HPDE6-E6E7 (cell line): ENCODE measurements around the gene CARD11.
"Not testable (repeated sequence)": the region's sequence is repeated elsewhere in the genome, so short reads cannot be mapped to it uniquely, and the experiment has no call there.

Experiments used
- DNase-seq: peaks from one replicate; pipeline ENCODE4 v3.0.0; 2011; ENCODE audit warnings: missing footprints; ENCODE audit errors: extremely low spot score

CARD11 gene

GRCh38 chr7:2926120-2926895 lies 117.4 kb downstream of the CARD11 start:
- DNase-seq = no peak

GRCh38 chr7:2924866-2925840 lies 118.5 kb downstream of the CARD11 start:
- DNase-seq = no peak

DNA sequence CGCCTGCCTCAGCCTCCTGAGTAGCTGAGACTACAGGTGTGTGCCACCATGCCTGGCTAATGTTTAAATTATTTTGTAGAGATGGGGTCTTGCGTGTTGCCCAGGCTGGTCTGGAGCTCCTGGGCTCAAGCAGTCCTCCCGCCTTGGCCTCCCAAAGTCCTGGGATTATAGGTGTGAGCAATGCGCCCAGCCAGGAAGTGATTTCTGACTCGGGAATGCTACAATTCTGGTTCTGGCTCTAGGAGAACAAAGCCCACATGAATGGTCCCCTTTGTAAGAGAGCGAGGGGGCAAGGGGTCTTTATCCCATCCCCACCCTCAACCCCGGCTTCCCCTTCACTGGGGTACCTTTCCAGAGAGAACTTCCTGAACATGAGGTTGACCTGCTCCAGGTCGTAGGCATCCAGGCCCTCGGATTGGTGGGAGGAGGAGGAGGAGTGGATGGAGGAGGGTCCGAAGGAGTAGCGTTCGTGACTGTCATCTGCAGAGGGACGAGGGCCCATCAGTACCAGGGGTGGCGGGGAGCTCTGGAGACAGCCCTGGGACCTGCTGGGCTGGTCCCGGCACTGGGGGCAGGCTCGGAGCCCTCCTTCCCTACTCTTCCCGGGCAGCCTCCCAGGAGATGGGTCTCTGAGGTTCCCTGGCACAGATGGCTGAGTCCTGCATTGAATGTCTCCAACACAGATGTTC lies 119.6 kb downstream of the CARD11 start:
- DNase-seq = peak; percentile 15

GRCh38 chr7:2923291-2923781 lies 120.3 kb downstream of the CARD11 start:
- DNase-seq = no peak

GRCh38 chr7:2922866-2923265 lies 120.8 kb downstream of the CARD11 start:
- DNase-seq = no peak

DNA sequence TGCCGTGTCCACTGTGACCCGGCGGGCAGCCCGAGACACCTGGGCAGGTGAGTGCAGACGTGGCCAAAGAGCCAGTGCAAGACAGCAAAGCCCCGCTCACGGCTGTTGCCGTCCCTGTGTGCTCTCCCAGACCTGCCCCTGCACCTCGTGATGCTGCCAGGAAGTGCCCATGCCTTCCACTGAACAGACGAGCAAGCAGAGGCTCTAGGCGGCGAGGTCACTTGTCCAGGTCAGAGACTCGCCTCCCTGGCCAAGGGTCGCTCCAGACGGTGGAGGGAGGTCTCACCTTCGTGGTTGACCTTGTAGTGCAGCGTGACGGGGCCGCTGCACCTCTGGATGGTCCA lies 121.3 kb downstream of the CARD11 start:
- DNase-seq = no peak

DNA sequence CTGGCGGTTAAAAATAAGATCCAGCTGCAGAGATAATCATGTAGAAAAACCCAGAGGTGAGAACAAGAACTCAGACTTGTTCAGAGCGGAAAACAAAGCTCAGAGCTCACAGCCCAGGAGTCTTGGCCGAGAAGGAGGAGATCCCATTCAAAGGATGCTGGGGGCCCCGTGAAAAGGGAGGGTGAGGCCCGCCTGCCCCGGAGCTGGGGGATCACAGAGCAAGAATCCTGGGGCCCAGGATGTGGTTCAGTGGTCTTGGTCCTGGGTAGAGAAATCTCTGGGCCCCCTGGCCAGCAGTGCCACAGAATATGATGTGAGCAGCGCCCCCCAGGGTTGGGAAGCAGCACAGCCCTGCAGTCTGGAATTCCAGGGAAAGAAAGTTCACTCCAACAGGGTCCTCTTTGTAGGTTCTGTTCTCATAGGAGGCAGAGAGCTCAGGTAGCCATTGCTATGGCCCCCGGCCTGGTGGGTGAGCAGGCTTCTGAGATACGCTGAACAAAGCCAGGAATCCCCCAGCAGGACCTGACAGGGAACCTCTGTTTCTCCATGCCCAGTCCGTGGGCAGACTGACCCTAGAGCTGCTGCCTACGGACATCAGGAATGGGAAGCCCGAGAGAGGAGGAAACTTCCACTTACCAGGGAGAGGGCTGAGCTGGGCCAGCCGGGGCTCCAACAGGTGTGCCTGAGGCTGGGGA lies 121.9 kb downstream of the CARD11 start:
- DNase-seq = no peak

GRCh38 chr7:2920956-2921652 lies 122.6 kb downstream of the CARD11 start:
- DNase-seq = no peak

GRCh38 chr7:2920480-2920879 lies 123.2 kb downstream of the CARD11 start:
- not testable (repeated sequence) for DNase-seq

DNA sequence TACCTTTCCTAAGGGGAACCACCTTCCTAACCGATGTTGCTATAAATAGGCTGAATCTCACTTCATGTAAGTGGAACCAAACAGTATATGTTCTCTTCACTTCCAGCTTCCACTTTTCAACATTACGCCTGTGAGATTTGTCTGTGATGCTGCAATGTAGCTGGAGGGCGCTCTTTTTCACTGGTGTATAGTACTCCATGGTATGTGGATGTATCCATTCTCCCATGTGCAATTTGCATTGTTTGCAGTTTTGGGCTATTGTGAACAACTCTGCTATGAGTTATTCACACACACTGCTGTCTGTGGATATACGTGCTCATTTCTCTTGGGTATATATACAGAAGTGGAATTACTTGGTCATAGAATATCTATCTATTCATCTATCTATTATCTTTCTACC lies 123.6 kb downstream of the CARD11 start:
- DNase-seq = no peak

DNA sequence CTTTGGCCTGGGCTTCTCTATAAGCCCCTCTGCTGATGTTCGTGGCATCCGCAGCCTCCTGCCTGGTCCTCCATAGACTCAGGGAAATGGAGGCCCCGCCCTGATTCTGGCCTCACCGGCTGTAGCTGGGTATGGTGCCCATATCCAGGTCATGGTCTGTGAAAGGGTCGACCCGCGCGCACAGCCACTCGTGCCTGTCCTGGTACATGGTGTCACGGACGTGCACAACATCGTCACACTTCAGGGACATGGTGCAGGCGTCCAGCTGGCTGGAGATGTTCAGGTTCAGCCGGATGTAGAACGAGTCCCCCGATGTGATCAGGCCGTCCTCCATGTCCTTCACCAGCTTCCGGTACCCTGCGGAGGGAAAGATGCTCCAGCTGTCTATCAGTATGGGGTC lies 124.4 kb downstream of the CARD11 start:
- no peak for DNase-seq

GRCh38 chr7:2918406-2918805 lies 125.3 kb downstream of the CARD11 start:
- DNase-seq = no peak

GRCh38 chr7:2915023-2915422 lies 128.6 kb downstream of the CARD11 start:
- DNase-seq = no peak

DNA sequence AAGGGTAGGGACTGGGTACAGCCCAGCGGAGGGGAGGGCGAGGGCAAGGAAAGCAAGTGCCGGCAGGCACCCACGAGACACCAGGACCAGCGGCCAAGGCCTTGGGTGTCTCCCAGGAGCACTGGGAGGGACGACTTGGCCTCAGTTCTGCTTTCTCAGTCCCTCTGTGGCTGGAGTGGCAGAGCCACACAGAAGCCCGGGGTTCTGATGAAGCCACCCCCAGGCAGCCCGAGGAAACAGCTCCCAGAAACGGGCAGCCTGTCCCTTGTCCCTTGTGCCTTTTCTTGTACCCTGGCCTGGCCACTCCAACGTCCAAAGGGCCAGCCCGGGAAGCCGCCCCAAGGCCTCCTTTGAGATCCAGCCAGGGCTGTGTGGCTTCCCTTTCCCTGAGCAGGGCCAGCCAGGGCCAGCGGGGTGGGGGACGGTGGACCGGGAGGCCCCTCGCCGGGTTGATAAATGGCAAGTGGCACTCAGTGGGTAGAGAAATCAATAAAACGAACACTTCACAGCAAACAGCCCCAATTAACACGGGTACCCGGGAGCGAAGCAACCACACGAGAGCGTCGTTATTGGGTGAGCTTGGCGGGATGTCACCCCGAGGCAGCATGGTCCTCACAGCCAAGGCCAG lies 129.8 kb downstream of the CARD11 start:
- DNase-seq = no peak

DNA sequence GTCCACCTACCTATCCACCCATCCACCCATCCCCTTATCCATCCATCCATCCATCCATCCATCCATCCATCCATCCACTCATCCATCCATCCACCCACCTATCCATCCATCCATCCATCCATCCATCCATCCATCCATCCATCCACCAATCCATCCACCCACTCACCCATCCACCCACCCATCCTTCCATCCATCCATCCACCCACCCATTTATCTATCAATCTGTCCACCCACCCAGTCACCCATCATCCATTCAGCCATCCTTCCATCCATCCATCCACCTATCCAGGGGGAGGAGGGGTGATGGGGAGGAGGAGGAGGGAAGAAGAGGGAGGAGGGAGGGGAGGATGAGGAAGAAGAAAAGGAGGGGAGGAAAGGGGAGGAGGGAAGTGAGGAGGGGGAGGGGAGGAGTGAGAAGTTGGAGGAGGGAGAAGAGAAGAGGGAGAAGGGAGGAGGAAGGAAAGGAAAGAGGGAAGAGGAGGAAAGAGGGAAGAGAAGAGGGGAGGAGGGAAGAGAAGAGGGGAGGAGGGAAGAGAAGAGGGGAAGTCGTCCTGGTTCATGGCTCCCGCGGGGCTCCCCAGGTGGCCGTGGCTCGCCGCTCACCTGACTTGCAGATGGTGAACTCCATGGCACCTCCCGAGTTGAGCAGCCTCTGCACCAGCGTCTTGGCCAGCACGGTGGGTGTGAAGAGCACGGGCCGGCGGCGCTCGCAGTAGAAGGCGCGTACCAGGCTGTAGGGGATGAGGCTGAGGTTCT lies 130.8 kb downstream of the CARD11 start:
- DNase-seq = no peak

- DNase-seq = no peak
Observed at GRCh38 chr7:2911466-2911865, 132.2 kb downstream of the CARD11 start.

- DNase-seq = no peak
Observed at GRCh38 chr7:2909471-2910039, 134.1 kb downstream of the CARD11 start.

GRCh38 chr7:2909043-2909442 lies 134.6 kb downstream of the CARD11 start:
- no peak for DNase-seq

DNA sequence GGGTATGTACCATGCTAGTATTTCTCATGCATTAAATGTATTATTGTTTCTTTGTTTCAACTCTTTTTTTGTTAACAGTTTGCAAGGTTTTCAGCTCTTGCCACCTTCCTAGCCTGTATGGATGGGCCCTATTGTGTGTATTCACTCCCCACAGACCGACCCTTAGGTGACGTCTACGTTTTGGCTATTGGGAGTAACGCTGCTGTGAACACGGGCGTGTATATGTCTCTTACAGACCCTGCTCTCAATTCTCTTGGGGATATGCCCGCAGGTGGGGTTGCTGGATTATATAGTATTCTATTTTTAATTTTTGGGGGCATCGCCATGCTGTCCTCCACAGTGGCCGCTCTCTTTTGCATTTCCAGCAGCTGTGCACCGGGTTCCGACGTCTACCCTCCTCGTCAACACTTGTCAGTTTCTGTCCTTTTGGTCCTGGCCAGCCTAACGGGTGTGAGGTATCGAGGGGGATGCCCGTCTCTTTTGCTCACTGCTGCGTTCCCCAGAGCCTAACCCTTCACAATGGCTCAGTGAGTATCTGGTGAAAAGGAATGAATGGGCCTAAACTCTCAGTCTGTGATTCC lies 135.5 kb downstream of the CARD11 start:
- DNase-seq = no peak
